ENCODE data around the gene EGLN3.

The EGLN3 gene

GRCh38 chr14:33909380-33910084 is 41.3 kb downstream of the EGLN3 start:
- DNase-seq = no peak

GRCh38 chr14:33908540-33909223 is 42.2 kb downstream of the EGLN3 start:
- DNase-seq = no peak

- no peak for DNase-seq
Observed at GRCh38 chr14:33906968-33907367, 43.9 kb downstream of the EGLN3 start.

GRCh38 chr14:33904609-33905008 is 46.3 kb downstream of the EGLN3 start:
- DNase-seq = no peak

GRCh38 chr14:33903369-33903768 is 47.5 kb downstream of the EGLN3 start:
- DNase-seq = no peak

GRCh38 chr14:33902363-33902762 is 48.5 kb downstream of the EGLN3 start:
- DNase-seq = no peak

- no peak for DNase-seq
Observed at GRCh38 chr14:33901426-33902155, 49.3 kb downstream of the EGLN3 start.

GRCh38 chr14:33900706-33901105 is 50.2 kb downstream of the EGLN3 start:
- DNase-seq = no peak

GRCh38 chr14:33899723-33900341 is 51.0 kb downstream of the EGLN3 start:
- DNase-seq = no peak

GRCh38 chr14:33897878-33898535 is 52.9 kb downstream of the EGLN3 start:
- no peak for DNase-seq

GRCh38 chr14:33897382-33897781 is 53.5 kb downstream of the EGLN3 start:
- no peak for DNase-seq

- no peak for DNase-seq
Observed at GRCh38 chr14:33894339-33894738, 56.5 kb downstream of the EGLN3 start.

GRCh38 chr14:33891700-33892099 is 59.2 kb downstream of the EGLN3 start:
- no peak for DNase-seq

GRCh38 chr14:33884916-33885315 is 66.0 kb downstream of the EGLN3 start:
- no peak for DNase-seq

- DNase-seq = no peak
Observed at GRCh38 chr14:33880330-33880729, 70.5 kb downstream of the EGLN3 start.

GRCh38 chr14:33879684-33880286 is 71.1 kb downstream of the EGLN3 start:
- DNase-seq = no peak

GRCh38 chr14:33876274-33876673 is 74.6 kb downstream of the EGLN3 start:
- no peak for DNase-seq

All from EL (cell line).